LNCAP (cell line): ENCODE data around the gene COA5.
A peak's percentile ranks its signal among the peaks of the same experiment; 100 is the strongest.

Source experiments
- TF ChIP-seq, protein P1 (sequence below): fragments of 450-650 bp; IDR thresholded peaks from 2 replicates; pipeline ENCODE4 v1.5.1; 2017; ENCODE audit warnings: mild to moderate bottlenecking

Gene COA5, protein sequence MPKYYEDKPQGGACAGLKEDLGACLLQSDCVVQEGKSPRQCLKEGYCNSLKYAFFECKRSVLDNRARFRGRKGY

DNA sequence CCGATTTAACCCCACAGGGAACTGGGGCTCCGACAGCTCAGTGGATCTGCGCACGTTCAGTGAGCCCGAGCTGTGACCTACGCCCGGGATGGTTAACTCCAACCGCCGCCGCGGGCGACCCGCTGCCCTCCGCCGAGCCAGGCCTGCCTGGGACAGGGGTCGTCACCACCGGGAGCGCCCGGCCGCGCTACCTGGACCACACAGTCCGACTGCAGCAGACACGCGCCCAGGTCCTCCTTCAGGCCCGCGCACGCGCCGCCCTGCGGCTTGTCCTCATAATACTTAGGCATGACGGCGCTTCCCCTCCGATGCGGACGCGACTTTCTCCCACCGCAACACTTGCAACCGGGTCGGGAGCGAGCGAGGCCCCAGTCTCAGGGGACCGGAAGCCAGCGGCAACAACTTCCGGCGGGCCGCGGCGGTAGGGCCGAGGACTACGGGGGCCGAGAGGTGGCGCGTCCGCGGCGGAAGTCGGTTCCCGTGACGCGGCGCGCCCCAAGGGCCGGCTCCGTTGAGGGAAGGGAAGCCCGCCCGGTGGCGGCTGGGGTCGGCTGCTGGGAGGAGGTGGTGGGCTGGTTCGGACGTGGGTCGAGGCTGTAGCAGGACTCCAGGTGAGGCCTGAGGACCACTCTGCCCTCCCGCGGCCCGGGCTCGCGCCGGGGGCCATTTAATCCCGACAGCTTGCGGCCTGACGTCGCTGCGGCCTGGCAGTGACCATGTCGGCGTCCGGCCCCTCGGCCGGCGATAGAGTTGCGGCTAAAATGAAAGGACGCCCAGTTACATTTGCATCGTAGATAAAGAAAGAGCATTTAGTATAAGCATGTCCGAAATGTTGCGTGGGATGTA, at the start of gene COA5, which contains the start of gene UNC50:
Gene COA5 (minus strand): TSS at position 397 of the 846 bp plus-strand sequence. CDS start 107 bp downstream, at position 290.
Gene UNC50 (plus strand): TSS at position 474 of the 846 bp plus-strand sequence. CDS start 1,171 bp downstream, outside the sequence.
- TF ChIP-seq, protein P1, sequence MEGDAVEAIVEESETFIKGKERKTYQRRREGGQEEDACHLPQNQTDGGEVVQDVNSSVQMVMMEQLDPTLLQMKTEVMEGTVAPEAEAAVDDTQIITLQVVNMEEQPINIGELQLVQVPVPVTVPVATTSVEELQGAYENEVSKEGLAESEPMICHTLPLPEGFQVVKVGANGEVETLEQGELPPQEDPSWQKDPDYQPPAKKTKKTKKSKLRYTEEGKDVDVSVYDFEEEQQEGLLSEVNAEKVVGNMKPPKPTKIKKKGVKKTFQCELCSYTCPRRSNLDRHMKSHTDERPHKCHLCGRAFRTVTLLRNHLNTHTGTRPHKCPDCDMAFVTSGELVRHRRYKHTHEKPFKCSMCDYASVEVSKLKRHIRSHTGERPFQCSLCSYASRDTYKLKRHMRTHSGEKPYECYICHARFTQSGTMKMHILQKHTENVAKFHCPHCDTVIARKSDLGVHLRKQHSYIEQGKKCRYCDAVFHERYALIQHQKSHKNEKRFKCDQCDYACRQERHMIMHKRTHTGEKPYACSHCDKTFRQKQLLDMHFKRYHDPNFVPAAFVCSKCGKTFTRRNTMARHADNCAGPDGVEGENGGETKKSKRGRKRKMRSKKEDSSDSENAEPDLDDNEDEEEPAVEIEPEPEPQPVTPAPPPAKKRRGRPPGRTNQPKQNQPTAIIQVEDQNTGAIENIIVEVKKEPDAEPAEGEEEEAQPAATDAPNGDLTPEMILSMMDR = no peak

DNA sequence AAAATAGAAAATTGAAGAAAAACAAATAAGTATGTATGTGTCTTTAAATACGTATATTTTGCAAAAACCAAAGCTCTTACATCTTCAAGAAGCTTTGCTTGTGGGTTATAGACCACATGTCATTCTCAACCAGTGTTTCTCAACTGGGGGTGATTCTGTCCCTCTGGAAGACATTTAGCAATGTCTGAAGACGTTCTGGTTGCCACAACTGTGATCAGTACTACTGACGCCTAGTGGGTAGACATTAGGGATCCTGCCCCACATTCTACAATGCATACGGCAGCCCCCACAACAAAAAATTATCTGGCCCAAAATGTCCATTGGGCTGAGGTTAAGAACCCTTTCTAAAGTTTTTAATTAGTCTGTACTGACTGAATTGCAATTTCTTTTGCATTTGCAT, 48.5 kb upstream of the COA5 start:
- TF ChIP-seq, protein P1 = no peak

DNA sequence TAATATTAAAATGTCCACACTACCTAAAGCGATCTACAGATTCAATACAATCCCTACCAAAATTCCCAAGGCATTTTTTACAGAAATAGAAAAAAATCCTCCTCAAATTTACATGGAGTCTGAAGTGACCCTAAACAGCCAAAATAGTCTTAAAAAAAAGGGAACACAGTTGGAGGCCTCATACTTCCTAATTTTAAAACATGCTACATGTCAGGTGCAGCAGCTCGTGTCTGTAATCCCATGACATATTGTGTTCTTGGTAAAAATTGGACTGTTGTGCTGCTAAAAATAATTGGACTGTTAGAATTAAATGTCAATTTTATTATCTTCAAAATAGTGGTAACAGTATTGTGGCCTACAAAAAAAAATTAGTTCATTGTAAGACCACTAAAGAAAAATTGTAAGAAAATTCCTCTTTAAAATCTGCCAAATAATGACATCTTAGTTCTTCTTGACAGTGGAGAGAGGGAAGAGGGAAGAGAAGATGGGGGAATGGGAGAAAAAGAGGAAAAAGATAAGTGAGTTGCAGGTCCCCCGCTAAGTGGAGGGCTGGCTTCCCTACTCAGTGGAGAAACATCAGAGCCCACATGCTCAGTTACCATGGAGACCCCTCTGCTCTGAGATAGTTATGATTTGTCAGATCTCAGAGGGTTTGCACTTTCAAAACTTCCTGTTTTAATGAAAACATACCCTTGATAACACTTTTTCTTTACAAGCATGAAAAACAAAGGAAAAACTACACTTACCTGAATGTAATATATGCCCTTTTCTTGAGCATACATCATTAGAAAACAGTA, 46.6 kb upstream of the COA5 start:
- TF ChIP-seq, protein P1 = no peak

DNA sequence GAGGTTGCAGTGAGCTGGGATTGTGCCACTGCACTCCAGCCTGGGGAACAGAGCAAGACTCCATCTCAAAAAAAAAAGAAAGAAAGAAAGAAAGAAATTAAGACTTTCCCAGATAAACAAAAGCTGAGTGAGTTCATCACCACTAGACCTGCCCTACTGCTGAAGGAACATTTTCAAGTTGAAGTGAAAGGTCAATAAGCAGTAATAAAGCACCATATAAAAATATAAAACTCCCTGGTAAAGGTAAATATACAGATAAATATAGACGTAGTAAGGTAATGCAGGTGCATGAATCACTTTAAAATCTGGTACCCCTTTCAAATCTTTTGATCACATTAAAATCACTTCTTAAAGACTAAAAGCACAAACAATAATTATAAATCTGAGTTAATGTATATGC, 42.7 kb upstream of the COA5 start:
- TF ChIP-seq, protein P1 = no peak

DNA sequence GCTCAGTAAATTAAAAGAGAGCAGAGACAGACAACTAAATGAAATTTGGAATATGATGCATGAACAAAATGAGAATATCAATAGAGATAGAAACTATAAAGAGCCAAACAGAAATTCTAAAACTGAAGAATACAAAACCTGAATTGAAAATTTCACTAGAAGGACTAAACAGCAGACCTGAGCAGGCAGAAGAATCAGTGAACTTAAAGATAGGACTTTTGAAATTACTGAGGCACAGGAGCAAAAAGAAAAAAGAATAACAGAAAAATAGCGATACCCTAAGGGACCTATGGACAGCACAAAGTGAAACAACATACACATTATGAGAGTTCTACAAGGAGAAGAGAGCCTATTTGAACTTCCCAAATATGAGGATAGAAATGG, 41.7 kb upstream of the COA5 start:
- TF ChIP-seq, protein P1 = no peak

DNA sequence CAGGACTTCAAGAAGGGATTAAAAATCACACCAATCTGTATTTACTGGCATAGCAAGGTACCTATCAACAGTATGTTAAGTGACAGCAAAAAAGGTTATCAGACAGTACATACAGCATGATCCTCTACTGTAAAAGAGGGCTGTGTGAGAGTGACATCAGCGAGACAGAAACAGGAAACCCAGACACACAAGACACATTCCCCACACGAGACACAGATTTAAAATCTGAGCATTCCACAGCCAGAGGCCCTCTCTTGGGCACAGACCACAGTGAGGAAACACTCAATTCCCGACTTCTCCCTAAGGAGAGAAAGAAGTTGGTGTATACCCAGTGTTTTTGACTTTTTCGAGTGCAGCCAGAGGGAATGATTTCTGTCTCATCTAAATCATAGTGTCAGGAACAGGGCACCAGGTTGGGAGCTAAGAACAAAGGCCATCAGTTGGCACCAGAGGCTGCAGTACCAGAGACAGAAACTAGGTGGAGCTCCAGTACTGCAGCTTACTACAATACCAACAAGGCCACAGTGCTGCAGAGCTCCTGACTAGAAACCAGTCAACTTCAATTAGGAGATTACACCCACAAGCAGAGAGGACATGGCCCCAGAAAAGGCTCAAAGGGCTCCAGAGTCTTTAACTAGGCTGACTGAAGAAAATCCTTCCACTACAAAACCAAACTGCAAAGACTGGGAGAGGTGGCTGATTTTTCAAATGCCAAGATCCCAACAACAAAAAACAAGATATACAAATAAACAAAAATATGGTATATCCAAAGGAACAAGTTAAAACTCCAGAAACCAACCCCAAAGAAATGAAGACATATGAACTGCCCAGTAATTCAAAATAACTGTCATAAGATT, 41.1 kb upstream of the COA5 start:
- TF ChIP-seq, protein P1 = peak; percentile 93

DNA sequence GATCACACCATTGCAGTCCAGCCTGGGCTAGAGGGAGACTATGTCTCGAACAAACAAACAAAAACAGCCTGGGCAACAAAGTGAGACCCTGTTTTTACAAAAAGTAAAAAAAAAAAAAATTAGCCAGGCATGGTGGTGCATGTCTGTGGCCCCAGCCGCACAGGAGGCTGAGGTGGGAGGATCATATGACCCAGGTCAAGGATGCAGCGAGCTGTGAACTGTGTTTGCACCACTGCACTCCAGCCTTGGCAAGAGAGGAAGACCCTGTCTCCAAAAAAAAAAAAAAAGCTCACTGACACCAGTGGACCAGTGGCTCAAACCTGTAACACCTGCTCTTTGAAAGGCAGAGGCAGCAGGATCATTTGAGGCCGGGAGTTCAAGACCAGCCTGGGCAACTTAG, 40.1 kb upstream of the COA5 start:
- TF ChIP-seq, protein P1 = no peak
